ENCODE data around the gene SLC25A42. TPM values are rescaled to one million over a fixed set of nuclear protein-coding genes. Genes with fewer than 3 reads are reported as not detected.

The SLC25A42 gene
- total RNA-seq, 2 experiments from 2014 or later, result 12.2 to 12.4 TPM

GRCh38 chr19:19033426-19034203 is 30.2 kb upstream of the SLC25A42 start, which contains the start of the genes ARMC6 and SUGP2:
Gene ARMC6 (plus strand): TSS chr19:19033603. CDS start chr19:19034210, 607 bp downstream.
Gene SUGP2 (minus strand): TSS chr19:19033517. CDS start chr19:19031071, 2,446 bp downstream.
- peak; percentile 91 for DNase-seq
- peak within 1 kb of the TSS; percentile 84 for H3K27ac Mint-ChIP-seq
- H3K27me3 Mint-ChIP-seq, result no peaks in the 10 kb centered on the region
- CTCF ChIA-PET, result no interaction called here
- intact Hi-C loops (cut with micrococcal nuclease), result loop anchor here (1.0 to 5.0 kb wide), 3 partner anchors 31 to 374 kb away; partner anchors contain the start of genes COPE, DDX49 and GATAD2A
- peak within 1 kb of the TSS; percentile 89 for H3K4me3 Mint-ChIP-seq
- no peaks in the 10 kb centered on the region for H3K9me3 Mint-ChIP-seq
- peaks cover 17% of the 10 kb centered on the region for H3K36me3 Mint-ChIP-seq
- peaks cover 30% of the 10 kb centered on the region for H3K4me1 Mint-ChIP-seq (ENCODE audit: low read depth)
- POLR2A ChIA-PET, result no interaction called here

GRCh38 chr19:19034204-19034624 is 29.6 kb upstream of the SLC25A42 start:
- peak overlapping the region; percentile 81 for H3K4me3 Mint-ChIP-seq
- ChIA-PET CTCF (no interaction called here), POLR2A (no interaction called here)
- H3K4me1 Mint-ChIP-seq (ENCODE audit: low read depth), result peaks cover 30% of the 10 kb centered on the region
- no peaks in the 10 kb centered on the region for H3K27me3 Mint-ChIP-seq
- H3K36me3 Mint-ChIP-seq, result peaks cover 16% of the 10 kb centered on the region
- intact Hi-C loops (cut with micrococcal nuclease), result loop anchor here (1.0 to 5.0 kb wide), 2 partner anchors 30 to 373 kb away; partner anchors contain the start of gene GATAD2A
- peak overlapping the region; percentile 79 for H3K27ac Mint-ChIP-seq
- H3K9me3 Mint-ChIP-seq, result no peaks in the 10 kb centered on the region
- peak; percentile 86 for DNase-seq

GRCh38 chr19:19039901-19040300 is 23.9 kb upstream of the SLC25A42 start:
- ChIA-PET POLR2A (no interaction called here), CTCF (no interaction called here)
- Mint-ChIP-seq H3K27me3 (no peaks in the 10 kb centered on the region), H3K4me1 (ENCODE audit: low read depth) (peaks cover 17% of the 10 kb centered on the region), H3K9me3 (no peaks in the 10 kb centered on the region), H3K4me3 (no peak overlapping the region), H3K36me3 (peaks cover 5% of the 10 kb centered on the region), H3K27ac (peak overlapping the region; percentile 46)
- intact Hi-C loops (cut with micrococcal nuclease), result no loop called here
- DNase-seq, result peak; percentile 18

- peaks cover 13% of the 10 kb centered on the region for H3K4me1 Mint-ChIP-seq (ENCODE audit: low read depth)
- H3K36me3 Mint-ChIP-seq, result peaks cover 5% of the 10 kb centered on the region
- H3K9me3 Mint-ChIP-seq, result no peaks in the 10 kb centered on the region
- H3K27ac Mint-ChIP-seq, result no peak overlapping the region
- CTCF ChIA-PET, result no interaction called here
- no peaks in the 10 kb centered on the region for H3K27me3 Mint-ChIP-seq
- H3K4me3 Mint-ChIP-seq, result no peak overlapping the region
- no peak for DNase-seq
- intact Hi-C loops (cut with micrococcal nuclease), result no loop called here
- POLR2A ChIA-PET, result no interaction called here
Measured at GRCh38 chr19:19040417-19040816, 23.4 kb upstream of the SLC25A42 start.

GRCh38 chr19:19042732-19043280 is 21.0 kb upstream of the SLC25A42 start:
- Mint-ChIP-seq H3K9me3 (no peaks in the 10 kb centered on the region), H3K36me3 (peaks cover 9% of the 10 kb centered on the region), H3K27me3 (no peaks in the 10 kb centered on the region), H3K4me1 (ENCODE audit: low read depth) (peaks cover 11% of the 10 kb centered on the region), H3K4me3 (no peak overlapping the region), H3K27ac (no peak overlapping the region)
- intact Hi-C loops (cut with micrococcal nuclease), result no loop called here
- no peak for DNase-seq
- ChIA-PET CTCF (no interaction called here), POLR2A (no interaction called here)

GRCh38 chr19:19043481-19043880 is 20.3 kb upstream of the SLC25A42 start:
- POLR2A ChIA-PET, result no interaction called here

GRCh38 chr19:19043881-19044280 is 19.9 kb upstream of the SLC25A42 start:
- H3K4me1 Mint-ChIP-seq (ENCODE audit: low read depth), result peaks cover 11% of the 10 kb centered on the region
- DNase-seq, result no peak

More at GRCh38 chr19:19043481-19043880, 20.3 kb upstream of the SLC25A42 start:
- DNase-seq, result no peak
- CTCF ChIA-PET, result no interaction called here
- Mint-ChIP-seq H3K36me3 (peaks cover 9% of the 10 kb centered on the region), H3K9me3 (no peaks in the 10 kb centered on the region), H3K27ac (no peak overlapping the region), H3K4me1 (ENCODE audit: low read depth) (peaks cover 11% of the 10 kb centered on the region), H3K4me3 (no peak overlapping the region), H3K27me3 (no peaks in the 10 kb centered on the region)
- intact Hi-C loops (cut with micrococcal nuclease), result no loop called here

GRCh38 chr19:19049406-19049805 is 14.4 kb upstream of the SLC25A42 start:
- H3K9me3 Mint-ChIP-seq, result no peaks in the 10 kb centered on the region
- CTCF ChIA-PET, result no interaction called here
- H3K27ac Mint-ChIP-seq, result no peak overlapping the region
- H3K27me3 Mint-ChIP-seq, result no peaks in the 10 kb centered on the region
- intact Hi-C loops (cut with micrococcal nuclease), result no loop called here
- H3K4me3 Mint-ChIP-seq, result no peak overlapping the region
- H3K4me1 Mint-ChIP-seq (ENCODE audit: low read depth), result peaks cover 3% of the 10 kb centered on the region
- DNase-seq, result no peak
- POLR2A ChIA-PET, result no interaction called here
- peaks cover 18% of the 10 kb centered on the region for H3K36me3 Mint-ChIP-seq

More at GRCh38 chr19:19043881-19044280, 19.9 kb upstream of the SLC25A42 start:
- H3K27me3 Mint-ChIP-seq, result no peaks in the 10 kb centered on the region
- H3K9me3 Mint-ChIP-seq, result no peaks in the 10 kb centered on the region
- intact Hi-C loops (cut with micrococcal nuclease), result no loop called here
- no peak overlapping the region for H3K4me3 Mint-ChIP-seq
- H3K27ac Mint-ChIP-seq, result no peak overlapping the region
- ChIA-PET POLR2A (no interaction called here), CTCF (no interaction called here)
- peaks cover 9% of the 10 kb centered on the region for H3K36me3 Mint-ChIP-seq

GRCh38 chr19:19050104-19050503 is 13.7 kb upstream of the SLC25A42 start:
- POLR2A ChIA-PET, result no interaction called here
- CTCF ChIA-PET, result no interaction called here
- H3K4me1 Mint-ChIP-seq (ENCODE audit: low read depth), result peaks cover 3% of the 10 kb centered on the region
- H3K27me3 Mint-ChIP-seq, result no peaks in the 10 kb centered on the region
- no peak overlapping the region for H3K4me3 Mint-ChIP-seq
- intact Hi-C loops (cut with micrococcal nuclease), result no loop called here
- no peaks in the 10 kb centered on the region for H3K9me3 Mint-ChIP-seq
- no peak for DNase-seq
- H3K27ac Mint-ChIP-seq, result no peak overlapping the region
- H3K36me3 Mint-ChIP-seq, result peaks cover 21% of the 10 kb centered on the region

GRCh38 chr19:19050731-19051130 is 13.1 kb upstream of the SLC25A42 start:
- no peak for DNase-seq
- H3K9me3 Mint-ChIP-seq, result no peaks in the 10 kb centered on the region
- no peak overlapping the region for H3K4me3 Mint-ChIP-seq
- ChIA-PET POLR2A (no interaction called here), CTCF (interaction anchor here (4.2 kb wide), 1 partner anchor 13 kb away, joined by 26 read pairs; the partner anchor contains the start of gene SLC25A42)
- H3K36me3 Mint-ChIP-seq, result peaks cover 21% of the 10 kb centered on the region
- H3K4me1 Mint-ChIP-seq (ENCODE audit: low read depth), result peaks cover 3% of the 10 kb centered on the region
- H3K27ac Mint-ChIP-seq, result no peak overlapping the region
- intact Hi-C loops (cut with micrococcal nuclease), result no loop called here
- H3K27me3 Mint-ChIP-seq, result no peaks in the 10 kb centered on the region

GRCh38 chr19:19051478-19052213 is 12.1 kb upstream of the SLC25A42 start:
- CTCF ChIA-PET, result interaction anchor here (0.7 to 4.2 kb wide), 3 partner anchors 12 to 123 kb away, joined by 3 to 26 read pairs (median 11); partner anchors contain the start of gene SLC25A42
- Mint-ChIP-seq H3K9me3 (no peaks in the 10 kb centered on the region), H3K36me3 (peaks cover 21% of the 10 kb centered on the region), H3K27me3 (no peaks in the 10 kb centered on the region), H3K4me3 (no peak overlapping the region), H3K27ac (no peak overlapping the region), H3K4me1 (ENCODE audit: low read depth) (peaks cover 3% of the 10 kb centered on the region)
- POLR2A ChIA-PET, result no interaction called here
- intact Hi-C loops (cut with micrococcal nuclease), result no loop called here
- no peak for DNase-seq

- ChIA-PET POLR2A (no interaction called here), CTCF (interaction anchor here (0.9 to 4.2 kb wide), 7 partner anchors 11 to 221 kb away, joined by 3 to 26 read pairs (median 3); partner anchors contain the start of genes SLC25A42 and UPF1)
- H3K4me3 Mint-ChIP-seq, result no peak overlapping the region
- H3K4me1 Mint-ChIP-seq (ENCODE audit: low read depth), result no peaks in the 10 kb centered on the region
- H3K9me3 Mint-ChIP-seq, result no peaks in the 10 kb centered on the region
- no peak overlapping the region for H3K27ac Mint-ChIP-seq
- no peak for DNase-seq
- no peaks in the 10 kb centered on the region for H3K27me3 Mint-ChIP-seq
- peaks cover 24% of the 10 kb centered on the region for H3K36me3 Mint-ChIP-seq
- intact Hi-C loops (cut with micrococcal nuclease), result loop anchor here (1.0 kb wide), 1 partner anchor 85 kb away; the partner anchor contains the start of gene TMEM161A
Measured at GRCh38 chr19:19052921-19053320, 10.9 kb upstream of the SLC25A42 start.
